Keratinocyte (primary cell): ENCODE results near the gene LINC01488. TPM values are rescaled to one million over a fixed set of nuclear protein-coding genes. Genes with fewer than 3 reads are reported as not detected.

ENCODE experiments used
- DNase-seq: peaks from one replicate; pipeline ENCODE4 v3.0.0-alpha.2; 2011; ENCODE audit warnings: low read depth, missing footprints, low spot score
- FAIRE-seq: peaks from 2 replicates; lab custom pipeline; 2011; peaks lifted over from hg19 to GRCh38; lab: Jason Lieb, UNC
- H2AFZ ChIP-seq: 2 replicates; pipeline ENCODE4 v1.6.0; 2012; ENCODE audit warnings: low read length, control low read depth, inconsistent platforms; ENCODE audit not compliant: control insufficient read depth
- H3K27ac ChIP-seq: 2 replicates; pipeline ENCODE4 v1.5.1; 2011; ENCODE audit warnings: low read length; ENCODE audit not compliant: control insufficient read depth, insufficient read depth
- H3K27me3 ChIP-seq: 3 replicates; pipeline ENCODE4 v1.6.0; 2011; ENCODE audit warnings: low read length; ENCODE audit not compliant: control insufficient read depth, insufficient read depth; ENCODE audit errors: extremely low read depth
- H3K36me3 ChIP-seq, 2 experiments: 2 replicates in 1 of 2; 3 replicates in 1 of 2; pipeline ENCODE4 v1.5.1; 2011; ENCODE audit warnings: low read length in 2 of 2, mild to moderate bottlenecking in 1 of 2; ENCODE audit not compliant: control insufficient read depth in 2 of 2, insufficient read depth in 2 of 2; ENCODE audit errors: extremely low read depth in 1 of 2
- H3K4me1 ChIP-seq: 3 replicates; pipeline ENCODE4 v1.5.1; 2011; ENCODE audit warnings: low read length; ENCODE audit not compliant: control insufficient read depth, insufficient read depth; ENCODE audit errors: extremely low read depth
- H3K4me2 ChIP-seq: 3 replicates; pipeline ENCODE4 v1.6.0; 2011; ENCODE audit warnings: low read depth, low read length; ENCODE audit not compliant: control insufficient read depth, insufficient read depth; ENCODE audit errors: extremely low read depth
- H3K4me3 ChIP-seq, 3 experiments: fragments of 200-600 bp in 1 of 3; sonication (generic) in 1 of 3; 2 replicates in 2 of 3; 3 replicates in 1 of 3; pipeline ENCODE4 v1.5.1; 2011 to 2016; ENCODE audit warnings: low read length in 3 of 3, mild to moderate bottlenecking in 3 of 3, control low read depth in 2 of 3, inconsistent platforms in 1 of 3, low read depth in 1 of 3, mixed read lengths in 1 of 3, mixed run types in 1 of 3, moderate library complexity in 1 of 3; ENCODE audit not compliant: control insufficient read depth in 2 of 3, insufficient read depth in 2 of 3; ENCODE audit errors: extremely low read depth in 1 of 3
- H3K79me2 ChIP-seq: 2 replicates; pipeline ENCODE4 v1.6.0; 2012; ENCODE audit warnings: low read length; ENCODE audit not compliant: control insufficient read depth, insufficient read depth
- H3K9ac ChIP-seq: 3 replicates; pipeline ENCODE4 v1.6.0; 2011; ENCODE audit warnings: low read length; ENCODE audit not compliant: control insufficient read depth, insufficient read depth; ENCODE audit errors: extremely low read depth
- H3K9me1 ChIP-seq: 3 replicates; pipeline ENCODE4 v1.6.0; 2011; ENCODE audit warnings: low read length; ENCODE audit not compliant: control insufficient read depth, insufficient read depth; ENCODE audit errors: extremely low read depth
- H3K9me3 ChIP-seq: 2 replicates; pipeline ENCODE4 v1.5.1; 2012; ENCODE audit warnings: low read depth, low read length; ENCODE audit not compliant: control insufficient read depth
- H4K20me1 ChIP-seq: 3 replicates; pipeline ENCODE4 v1.6.0; 2011; ENCODE audit warnings: low read length; ENCODE audit not compliant: control insufficient read depth, insufficient read depth; ENCODE audit errors: extremely low read depth
- CTCF ChIP-seq, 3 experiments: IDR thresholded peaks in 1 of 3; conservative IDR thresholded peaks in 1 of 3; optimal IDR thresholded peaks in 1 of 3; 2 replicates in 2 of 3; 3 replicates in 1 of 3; pipeline versions ENCODE3 to v1.5.1; 2011; ENCODE audit warnings: low read length in 3 of 3, mild to moderate bottlenecking in 3 of 3, moderate library complexity in 2 of 3, control low read depth in 1 of 3, inconsistent platforms in 1 of 3; ENCODE audit not compliant: insufficient read depth in 2 of 3; ENCODE audit errors: extremely low read depth in 1 of 3
- EZH2 ChIP-seq: IDR thresholded peaks from one replicate; pipeline ENCODE4 v1.6.1; 2012; ENCODE audit warnings: inconsistent platforms, mild to moderate bottlenecking, low read length, moderate library complexity
- dilution Hi-C: fragments of 300-500 bp; cut with MboI; formaldehyde crosslinking; loops from one replicate; pipeline ENCODE4 v1.7.0; 2020; ENCODE audit warnings: low sequenced_read_pairs; ENCODE audit not compliant: extremely low pct_ligation_motif_present
- polyA plus RNA-seq, 5 experiments: library from polyadenylated mRNA; depleted of rRNA in 3 of 5; stranded (reverse) in 3 of 5; stranded (forward) in 1 of 5; unstranded in 1 of 5; fragments of >200 nt; gene quantifications; 1 replicate in 1 of 5; 2 replicates in 3 of 5; 3 replicates in 1 of 5; pipeline versions ENCODE4 v1.2.1 to v1.2.3, GENCODE V29; 2011 to 2012; ENCODE audit warnings: missing spikeins in 2 of 5, low read depth in 1 of 5, low replicate concordance in 1 of 5

Gene LINC01488
- polyA plus RNA-seq, 1 donor (not counting 4 experiments of a cell fraction or from before 2014, with no cell fraction given): not detected

GRCh38 chr11:69444381-69445130, 36.9 kb upstream of the LINC01488 start:
- no peaks in the 10 kb centered on the region for H3K36me3 ChIP-seq
- no peak overlapping the region for H3K27ac ChIP-seq
- H4K20me1 ChIP-seq: no peaks in the 10 kb centered on the region
- H2AFZ ChIP-seq: no peak overlapping the region
- dilution Hi-C loops: no loop called here
- TF ChIP-seq CTCF (optimal IDR thresholded peaks at IDR 0.05 in 1 of 3, IDR thresholded peaks at IDR 0.05 in 1 of 3, conservative IDR thresholded peaks at IDR 0.05 in 1 of 3; ENCODE audit: extremely low read depth in 1 of 3, insufficient read depth in 2 of 3, low read length in 3 of 3) (peak in 1 of 3 experiments; percentile 19), EZH2 (no peak)
- H3K4me3 ChIP-seq: no peak overlapping the region
- no peaks in the 10 kb centered on the region for H3K79me2 ChIP-seq
- no peaks in the 10 kb centered on the region for H3K27me3 ChIP-seq
- DNase-seq (no peak), FAIRE-seq (no peak)
- H3K9ac ChIP-seq: no peak overlapping the region
- no peak overlapping the region for H3K4me2 ChIP-seq
- H3K4me1 ChIP-seq: peaks cover 21% of the 10 kb centered on the region
- H3K9me3 ChIP-seq: no peaks in the 10 kb centered on the region
- H3K9me1 ChIP-seq: no peaks in the 10 kb centered on the region

- no peak overlapping the region for H3K27ac ChIP-seq
- H3K9me1 ChIP-seq: no peaks in the 10 kb centered on the region
- no peak overlapping the region for H3K4me2 ChIP-seq
- no peaks in the 10 kb centered on the region for H4K20me1 ChIP-seq
- no peak overlapping the region for H3K9ac ChIP-seq
- DNase-seq: no peak
- H3K4me3 ChIP-seq: no peak overlapping the region
- no peaks in the 10 kb centered on the region for H3K36me3 ChIP-seq
- H3K79me2 ChIP-seq: no peaks in the 10 kb centered on the region
- H3K27me3 ChIP-seq: no peaks in the 10 kb centered on the region
- peaks cover 21% of the 10 kb centered on the region for H3K4me1 ChIP-seq
- TF ChIP-seq EZH2: no peak
- TF ChIP-seq CTCF (optimal IDR thresholded peaks at IDR 0.05 in 1 of 3, IDR thresholded peaks at IDR 0.05 in 1 of 3, conservative IDR thresholded peaks at IDR 0.05 in 1 of 3; ENCODE audit: extremely low read depth in 1 of 3, insufficient read depth in 2 of 3, low read length in 3 of 3): no peak
- H2AFZ ChIP-seq: no peak overlapping the region
- dilution Hi-C loops: no loop called here
- no peak for FAIRE-seq
- no peaks in the 10 kb centered on the region for H3K9me3 ChIP-seq
These were observed 36.4 kb upstream of the LINC01488 start for GRCh38 chr11:69445131-69445470.
